CD1c-positive myeloid dendritic cell (primary cell): Measurements from ENCODE around the gene B4GALT2.

Source experiments
- DNase-seq: peaks from one replicate; pipeline ENCODE4 v3.0.0-alpha.2; 2016; ENCODE audit errors: extremely low spot score

The B4GALT2 gene

GRCh38 chr1:44002606-44003157 lies 23.7 kb downstream of the B4GALT2 start:
- no peak for DNase-seq

GRCh38 chr1:44008259-44008658 lies 29.2 kb downstream of the B4GALT2 start:
- DNase-seq = no peak

GRCh38 chr1:44010935-44011471 lies 32.0 kb downstream of the B4GALT2 start:
- no peak for DNase-seq

GRCh38 chr1:44012404-44012803 lies 33.4 kb downstream of the B4GALT2 start:
- no peak for DNase-seq

GRCh38 chr1:44012941-44013609 lies 34.1 kb downstream of the B4GALT2 start:
- DNase-seq = no peak

- no peak for DNase-seq
These were observed 34.9 kb downstream of the B4GALT2 start for GRCh38 chr1:44013949-44014348.

GRCh38 chr1:44014365-44015104 lies 35.5 kb downstream of the B4GALT2 start:
- no peak for DNase-seq

- DNase-seq = no peak
These were observed 36.2 kb downstream of the B4GALT2 start for GRCh38 chr1:44015206-44015605.

GRCh38 chr1:44016041-44016889 lies 37.3 kb downstream of the B4GALT2 start:
- no peak for DNase-seq

- no peak for DNase-seq
These were observed 37.9 kb downstream of the B4GALT2 start for GRCh38 chr1:44016890-44017400.

GRCh38 chr1:44019466-44019948 lies 40.5 kb downstream of the B4GALT2 start:
- DNase-seq = no peak

- DNase-seq = no peak
These were observed 41.5 kb downstream of the B4GALT2 start for GRCh38 chr1:44020464-44020863.

- DNase-seq = no peak
These were observed 42.1 kb downstream of the B4GALT2 start for GRCh38 chr1:44021156-44021555.

GRCh38 chr1:44021581-44022321 lies 42.7 kb downstream of the B4GALT2 start:
- DNase-seq = no peak

GRCh38 chr1:44024031-44024902 lies 45.3 kb downstream of the B4GALT2 start:
- DNase-seq = no peak

GRCh38 chr1:44024903-44025525 lies 46.0 kb downstream of the B4GALT2 start:
- DNase-seq = no peak

- no peak for DNase-seq
These were observed 46.8 kb downstream of the B4GALT2 start for GRCh38 chr1:44025816-44026215.

- DNase-seq = no peak
These were observed 48.3 kb downstream of the B4GALT2 start for GRCh38 chr1:44027320-44027719.

GRCh38 chr1:44029260-44029910 lies 50.4 kb downstream of the B4GALT2 start:
- peak; percentile 5 for DNase-seq
